Measurements from ENCODE around the gene PCP2.

The PCP2 gene

DNA sequence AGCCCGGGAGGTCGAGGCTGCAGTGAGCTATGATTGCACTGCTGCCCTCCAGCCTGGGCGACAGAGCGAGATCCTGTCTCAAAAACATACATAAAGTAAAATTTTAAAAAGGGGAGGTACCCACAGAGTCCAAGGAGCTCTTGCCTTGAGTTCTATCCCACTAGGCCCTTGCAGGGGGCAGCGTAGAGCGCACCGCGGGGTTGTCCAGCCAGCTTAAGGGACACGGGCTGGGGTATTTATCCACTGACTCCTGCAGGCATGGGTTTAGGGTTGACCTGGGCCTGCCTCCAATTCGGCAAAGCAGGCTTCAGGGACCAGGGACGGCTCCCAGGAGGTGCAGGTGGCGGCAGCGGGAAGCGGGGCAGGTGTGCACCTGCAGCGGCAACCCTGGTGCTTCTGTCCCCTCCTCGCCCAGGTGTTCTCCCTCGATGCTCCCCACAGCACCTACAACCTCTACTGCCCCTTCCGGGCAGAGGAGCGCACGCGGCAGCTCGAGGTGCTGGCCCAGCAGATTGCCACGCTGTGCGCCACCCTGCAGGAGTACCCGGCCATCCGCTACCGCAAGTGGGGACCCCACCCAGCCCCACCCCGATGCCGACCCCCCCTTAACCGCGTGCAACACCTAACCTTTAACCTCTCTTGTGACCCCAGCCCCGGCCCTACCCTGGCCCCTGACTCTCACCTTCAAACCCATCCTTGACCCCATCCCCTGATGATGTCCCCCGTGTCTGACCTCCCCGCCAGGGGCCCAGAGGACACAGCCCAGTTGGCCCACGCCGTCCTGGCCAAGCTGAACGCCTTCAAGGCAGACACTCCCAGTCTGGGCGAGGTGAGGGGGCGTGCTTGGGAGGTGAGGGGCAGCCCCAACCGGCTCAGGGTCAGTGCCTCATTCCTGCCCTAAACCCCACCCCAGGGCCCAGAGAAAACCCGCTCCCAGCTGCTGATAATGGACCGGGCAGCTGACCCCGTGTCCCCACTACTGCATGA, 8.1 kb upstream of the PCP2 start:
- peaks cover 0 to 21% (median 0%) of the 10 kb centered on the region in 3 donors for H3K36me3 ChIP-seq
- intact Hi-C loops (cut with DNase I; ENCODE audit: low total_unique reads): loop anchor here (10.0 kb wide), 1 partner anchor 153 kb away; no protein-coding TSS in a partner anchor
- H3K4me1 ChIP-seq: peaks cover 0 to 5% (median 1%) of the 10 kb centered on the region in 4 donors
- H3K27ac ChIP-seq: no peak overlapping the region
- TF ChIP-seq, protein P1, sequence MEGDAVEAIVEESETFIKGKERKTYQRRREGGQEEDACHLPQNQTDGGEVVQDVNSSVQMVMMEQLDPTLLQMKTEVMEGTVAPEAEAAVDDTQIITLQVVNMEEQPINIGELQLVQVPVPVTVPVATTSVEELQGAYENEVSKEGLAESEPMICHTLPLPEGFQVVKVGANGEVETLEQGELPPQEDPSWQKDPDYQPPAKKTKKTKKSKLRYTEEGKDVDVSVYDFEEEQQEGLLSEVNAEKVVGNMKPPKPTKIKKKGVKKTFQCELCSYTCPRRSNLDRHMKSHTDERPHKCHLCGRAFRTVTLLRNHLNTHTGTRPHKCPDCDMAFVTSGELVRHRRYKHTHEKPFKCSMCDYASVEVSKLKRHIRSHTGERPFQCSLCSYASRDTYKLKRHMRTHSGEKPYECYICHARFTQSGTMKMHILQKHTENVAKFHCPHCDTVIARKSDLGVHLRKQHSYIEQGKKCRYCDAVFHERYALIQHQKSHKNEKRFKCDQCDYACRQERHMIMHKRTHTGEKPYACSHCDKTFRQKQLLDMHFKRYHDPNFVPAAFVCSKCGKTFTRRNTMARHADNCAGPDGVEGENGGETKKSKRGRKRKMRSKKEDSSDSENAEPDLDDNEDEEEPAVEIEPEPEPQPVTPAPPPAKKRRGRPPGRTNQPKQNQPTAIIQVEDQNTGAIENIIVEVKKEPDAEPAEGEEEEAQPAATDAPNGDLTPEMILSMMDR (IDR thresholded peaks at IDR 0.05): no peak
- no peak overlapping the region for H3K4me3 ChIP-seq
- peaks cover 0 to 64% of the 10 kb centered on the region in 2 donors for H3K27me3 ChIP-seq
- no peaks in the 10 kb centered on the region for H3K9me3 ChIP-seq
- no peak for DNase-seq

DNA sequence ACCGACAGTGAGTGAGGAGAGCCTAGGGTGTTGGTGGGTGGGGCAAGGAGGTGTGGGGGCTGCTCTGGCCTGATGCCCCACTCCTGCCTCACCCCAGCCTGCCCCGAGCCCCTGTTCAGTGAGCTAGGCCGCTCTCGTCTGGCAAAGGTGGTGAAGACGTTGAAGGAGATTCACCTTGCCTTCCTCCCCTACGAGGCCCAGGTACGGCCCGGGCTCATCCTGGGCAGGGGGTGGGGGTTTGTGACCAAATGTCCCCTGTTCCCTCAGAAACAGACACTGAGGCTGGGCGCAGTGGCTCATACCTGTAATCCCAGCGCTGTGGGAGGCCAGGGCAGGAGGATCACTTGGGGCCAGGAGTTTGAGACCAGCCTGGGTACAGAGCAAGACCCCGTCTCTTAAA, 7.3 kb upstream of the PCP2 start:
- no peak overlapping the region for H3K27ac ChIP-seq
- DNase-seq: no peak
- no peak overlapping the region for H3K4me3 ChIP-seq
- TF ChIP-seq, protein P1 (IDR thresholded peaks at IDR 0.05): no peak
- intact Hi-C loops (cut with DNase I; ENCODE audit: low total_unique reads): loop anchor here (10.0 kb wide), 1 partner anchor 154 kb away; no protein-coding TSS in a partner anchor
- H3K4me1 ChIP-seq: peaks cover 0 to 11% (median 1%) of the 10 kb centered on the region in 4 donors
- peaks cover 0 to 63% of the 10 kb centered on the region in 2 donors for H3K27me3 ChIP-seq
- peaks cover 0 to 14% (median 0%) of the 10 kb centered on the region in 3 donors for H3K36me3 ChIP-seq
- H3K9me3 ChIP-seq: no peaks in the 10 kb centered on the region

DNA sequence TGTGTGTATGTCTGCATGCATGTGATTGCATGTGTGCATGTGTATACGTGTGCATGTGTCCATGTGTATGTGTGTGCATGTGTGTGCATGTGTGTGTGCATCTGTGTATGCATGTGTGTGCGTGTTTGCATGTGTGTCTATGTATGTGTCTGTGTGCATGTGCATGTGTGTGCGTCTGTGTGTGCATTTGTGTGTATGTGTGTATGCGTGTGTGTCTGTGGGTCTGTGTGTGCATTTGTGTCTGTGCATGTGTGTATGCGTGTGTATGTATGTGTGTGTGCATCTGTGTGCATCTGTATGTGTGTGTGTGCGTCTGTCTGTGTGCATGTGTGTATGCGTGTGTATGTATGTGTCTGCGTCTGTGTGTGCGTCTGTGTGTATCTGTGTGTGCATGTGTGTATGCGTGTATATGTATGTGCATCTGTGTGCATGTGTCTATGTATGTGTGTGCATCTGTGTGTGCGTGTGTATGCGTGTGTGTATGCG, 6.4 kb upstream of the PCP2 start:
- TF ChIP-seq, protein P1 (IDR thresholded peaks at IDR 0.05): no peak
- Histone ChIP-seq H3K27me3 (peaks cover 0 to 64% of the 10 kb centered on the region in 2 donors), H3K4me3 (no peak overlapping the region), H3K27ac (no peak overlapping the region), H3K36me3 (peaks cover 0 to 10% (median 0%) of the 10 kb centered on the region in 3 donors), H3K9me3 (no peaks in the 10 kb centered on the region), H3K4me1 (peaks cover 0 to 11% (median 1%) of the 10 kb centered on the region in 4 donors)
- intact Hi-C loops (cut with DNase I; ENCODE audit: low total_unique reads): loop anchor here (10.0 kb wide), 1 partner anchor 155 kb away; no protein-coding TSS in a partner anchor
- no peak for DNase-seq

DNA sequence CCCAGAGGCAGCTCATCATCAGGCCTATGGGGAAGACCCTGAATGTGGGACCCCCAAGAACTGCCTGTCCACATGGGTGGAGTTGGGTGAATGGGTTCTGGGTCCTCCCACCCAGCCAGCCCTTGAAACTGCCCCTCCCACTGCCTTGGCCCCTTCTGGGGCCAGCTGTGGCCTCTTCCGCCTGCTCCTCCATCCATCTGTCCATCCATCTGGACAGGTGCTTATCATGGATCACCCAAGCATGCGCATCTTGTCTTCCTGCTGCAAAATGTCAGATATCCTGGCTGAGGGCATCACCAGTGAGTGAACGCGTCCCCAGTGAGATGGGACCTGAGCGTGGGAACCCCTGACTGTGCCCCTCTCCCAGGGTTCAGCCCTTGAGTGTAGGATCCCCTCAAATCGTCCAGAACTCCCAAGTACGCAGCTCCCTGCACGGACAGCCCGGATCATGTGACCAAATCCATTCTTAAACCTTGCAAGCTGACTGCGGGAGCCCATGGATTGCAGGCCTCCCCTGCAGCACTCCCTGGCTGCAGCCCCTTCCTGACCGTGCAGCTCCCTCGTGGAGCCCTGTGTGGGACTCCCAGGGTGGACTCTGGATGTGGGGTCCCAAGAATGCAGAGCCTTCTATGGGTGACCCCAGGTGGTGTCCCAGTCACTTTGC, 5.4 kb upstream of the PCP2 start:
- peaks cover 0 to 58% of the 10 kb centered on the region in 2 donors for H3K27me3 ChIP-seq
- H3K27ac ChIP-seq: no peak overlapping the region
- intact Hi-C loops (cut with DNase I; ENCODE audit: low total_unique reads): no loop called here
- DNase-seq: no peak
- H3K4me1 ChIP-seq: peaks cover 0 to 11% (median 1%) of the 10 kb centered on the region in 4 donors
- H3K4me3 ChIP-seq: no peak overlapping the region
- TF ChIP-seq, protein P1 (IDR thresholded peaks at IDR 0.05): no peak
- H3K9me3 ChIP-seq: no peaks in the 10 kb centered on the region
- peaks cover 0 to 5% (median 0%) of the 10 kb centered on the region in 3 donors for H3K36me3 ChIP-seq

Measured in tibial artery (tissue), 4 donors.